ENCODE data around the gene DND1.
"Not testable (repeated sequence)": the region's sequence is repeated elsewhere in the genome, so short reads cannot be mapped to it uniquely, and the experiment has no call there.

The DND1 gene

GRCh38 chr5:140628711-140629110 lies 44.7 kb downstream of the DND1 start:
- DNase-seq = no peak

DNA sequence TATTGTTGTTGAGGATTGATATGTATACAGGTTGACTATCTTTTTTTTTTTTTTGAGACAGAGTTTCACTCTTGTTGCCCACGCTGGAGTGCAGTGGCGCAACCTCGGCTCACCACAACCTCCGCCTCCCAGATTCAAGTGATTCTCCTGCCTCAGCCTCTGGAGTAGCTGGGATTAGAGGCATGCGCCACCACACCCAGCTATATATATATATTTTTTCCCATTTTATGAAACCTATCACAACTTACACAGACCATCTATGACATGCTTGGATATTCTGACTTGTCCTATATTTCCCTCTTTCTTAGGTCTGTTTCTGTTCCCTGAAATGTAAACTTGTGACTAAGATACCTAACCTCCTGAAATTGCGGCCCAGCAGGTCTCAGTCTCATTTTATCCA lies 45.4 kb downstream of the DND1 start:
- no peak for DNase-seq

GRCh38 chr5:140624886-140625285 lies 48.5 kb downstream of the DND1 start:
- not testable (repeated sequence) for DNase-seq

- DNase-seq = not testable (repeated sequence)
Observed at GRCh38 chr5:140623061-140623460, 50.3 kb downstream of the DND1 start.

GRCh38 chr5:140622301-140622700 lies 51.1 kb downstream of the DND1 start:
- DNase-seq = no peak
